MCF 10A (cell line): ENCODE measurements around the gene VPS25. TPM values are rescaled to one million over a fixed set of nuclear protein-coding genes. Genes with fewer than 3 reads are reported as not detected.

Experiments
- BruUV-seq: library from RNA; stranded (reverse); fragments of 400-500 nt; replicated peaks from 2 replicates; lab custom pipeline; 2021; lab: Mats Ljungman, UMichigan
- CTCF ChIA-PET: fragments of 300-600 bp; sonication (Branson Sonifier 250); formaldehyde crosslinking; extraction: SDS; loops from one replicate; lab custom pipeline; 2021; ENCODE audit warnings: antibody characterized with exemption, inconsistent platforms; lab: Yijun Ruan, JAX
- POLR2A ChIA-PET: fragments of 300-600, 350-650 bp; sonication (Branson Sonifier 250); formaldehyde crosslinking; extraction: SDS; loops from one replicate; lab custom pipeline; 2020; ENCODE audit warnings: antibody characterized with exemption, inconsistent platforms; lab: Yijun Ruan, JAX
- DNase-seq: peaks from one replicate; pipeline ENCODE4 v3.0.0-alpha.2; 2018; ENCODE audit not compliant: unreplicated experiment
- H3K27ac Mint-ChIP-seq: one replicate; pipeline ENCODE4 v1.8.0; 2022; ENCODE audit warnings: mild to moderate bottlenecking, low read depth, mixed read lengths; ENCODE audit not compliant: unreplicated experiment
- H3K27me3 Mint-ChIP-seq: one replicate; pipeline ENCODE4 v1.8.0; 2022; ENCODE audit warnings: mixed read lengths; ENCODE audit not compliant: insufficient read depth, unreplicated experiment
- H3K36me3 Mint-ChIP-seq: one replicate; pipeline ENCODE4 v1.8.0; 2022; ENCODE audit warnings: mild to moderate bottlenecking, moderate library complexity, mixed read lengths; ENCODE audit not compliant: insufficient read depth, unreplicated experiment
- H3K4me1 Mint-ChIP-seq: one replicate; pipeline ENCODE4 v1.8.0; 2022; ENCODE audit warnings: mixed read lengths; ENCODE audit not compliant: insufficient read depth, unreplicated experiment
- H3K4me3 Mint-ChIP-seq: one replicate; pipeline ENCODE4 v1.8.0; 2022; ENCODE audit warnings: mild to moderate bottlenecking, moderate library complexity, mixed read lengths; ENCODE audit not compliant: unreplicated experiment
- H3K9me3 Mint-ChIP-seq: one replicate; pipeline ENCODE4 v1.8.0; 2022; ENCODE audit warnings: mixed read lengths; ENCODE audit not compliant: unreplicated experiment
- intact Hi-C: fragments of 100-400 bp; cut with micrococcal nuclease; formaldehyde crosslinking; loops from 2 replicates; pipeline ENCODE4 v1.14.1; 2022
- total RNA-seq: library from RNA; stranded (reverse); gene quantifications from 2 replicates; pipeline ENCODE4 v1.2.3, GENCODE V29; 2022
- TF ChIP-seq, protein P1 (sequence below): fragments of 200-600 bp; IDR thresholded peaks from one replicate; pipeline ENCODE4 v1.8.0; 2022; ENCODE audit warnings: antibody characterized with exemption, mild to moderate bottlenecking; ENCODE audit not compliant: unreplicated experiment

VPS25 gene
- total RNA-seq, 1 experiment from 2014 or later: 84.3 TPM

DNA sequence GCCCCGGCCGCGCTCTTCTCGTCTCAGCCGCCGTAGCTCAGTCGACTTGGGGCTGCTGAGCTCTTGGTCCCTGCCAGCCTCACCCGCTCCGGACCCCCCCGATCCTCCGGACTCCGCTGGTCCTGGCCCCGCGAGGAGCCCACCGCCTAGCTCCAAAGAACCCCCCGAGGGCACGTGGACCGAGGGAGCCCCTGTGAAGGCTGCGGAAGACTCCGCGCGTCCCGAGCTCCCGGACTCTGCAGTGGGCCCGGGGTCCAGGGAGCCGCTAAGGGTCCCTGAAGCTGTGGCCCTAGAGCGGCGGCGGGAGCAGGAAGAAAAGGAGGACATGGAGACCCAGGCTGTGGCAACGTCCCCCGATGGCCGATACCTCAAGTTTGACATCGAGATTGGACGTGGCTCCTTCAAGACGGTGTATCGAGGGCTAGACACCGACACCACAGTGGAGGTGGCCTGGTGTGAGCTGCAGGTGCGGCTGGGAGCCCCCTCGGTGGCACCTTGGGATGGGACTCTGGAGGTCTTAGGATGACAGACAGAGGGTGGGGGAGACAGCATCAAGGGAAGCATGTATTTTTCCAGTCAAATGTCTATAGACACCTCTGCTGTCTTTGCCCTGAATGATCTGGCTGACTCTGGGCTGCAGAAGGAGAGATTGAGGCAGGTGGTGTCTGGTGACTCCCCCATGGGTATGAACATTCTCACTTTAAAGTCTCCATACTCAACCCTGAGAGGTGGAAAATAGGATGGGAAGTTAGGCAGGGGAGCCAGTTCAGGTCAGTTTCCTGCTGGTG, 7.8 kb downstream of the VPS25 start:
- intact Hi-C loops: no loop called here
- CTCF ChIA-PET: no interaction called here
- H3K4me1 Mint-ChIP-seq: peaks cover 11% of the 10 kb centered on the region
- H3K9me3 Mint-ChIP-seq: no peaks in the 10 kb centered on the region
- POLR2A ChIA-PET: interaction anchor here (0.7 to 2.5 kb wide), 3 partner anchors 8 to 42 kb away, joined by 3 to 15 read pairs (median 5); partner anchors contain the start of genes CNTD1, COA3 and VPS25
- H3K4me3 Mint-ChIP-seq: no peak overlapping the region
- H3K36me3 Mint-ChIP-seq: peaks cover 31% of the 10 kb centered on the region
- DNase-seq: no peak
- H3K27ac Mint-ChIP-seq: no peak overlapping the region
- TF ChIP-seq, protein P1, sequence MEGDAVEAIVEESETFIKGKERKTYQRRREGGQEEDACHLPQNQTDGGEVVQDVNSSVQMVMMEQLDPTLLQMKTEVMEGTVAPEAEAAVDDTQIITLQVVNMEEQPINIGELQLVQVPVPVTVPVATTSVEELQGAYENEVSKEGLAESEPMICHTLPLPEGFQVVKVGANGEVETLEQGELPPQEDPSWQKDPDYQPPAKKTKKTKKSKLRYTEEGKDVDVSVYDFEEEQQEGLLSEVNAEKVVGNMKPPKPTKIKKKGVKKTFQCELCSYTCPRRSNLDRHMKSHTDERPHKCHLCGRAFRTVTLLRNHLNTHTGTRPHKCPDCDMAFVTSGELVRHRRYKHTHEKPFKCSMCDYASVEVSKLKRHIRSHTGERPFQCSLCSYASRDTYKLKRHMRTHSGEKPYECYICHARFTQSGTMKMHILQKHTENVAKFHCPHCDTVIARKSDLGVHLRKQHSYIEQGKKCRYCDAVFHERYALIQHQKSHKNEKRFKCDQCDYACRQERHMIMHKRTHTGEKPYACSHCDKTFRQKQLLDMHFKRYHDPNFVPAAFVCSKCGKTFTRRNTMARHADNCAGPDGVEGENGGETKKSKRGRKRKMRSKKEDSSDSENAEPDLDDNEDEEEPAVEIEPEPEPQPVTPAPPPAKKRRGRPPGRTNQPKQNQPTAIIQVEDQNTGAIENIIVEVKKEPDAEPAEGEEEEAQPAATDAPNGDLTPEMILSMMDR: no peak
- no peaks in the 10 kb centered on the region for H3K27me3 Mint-ChIP-seq
- no TSS peak for BruUV-seq

DNA sequence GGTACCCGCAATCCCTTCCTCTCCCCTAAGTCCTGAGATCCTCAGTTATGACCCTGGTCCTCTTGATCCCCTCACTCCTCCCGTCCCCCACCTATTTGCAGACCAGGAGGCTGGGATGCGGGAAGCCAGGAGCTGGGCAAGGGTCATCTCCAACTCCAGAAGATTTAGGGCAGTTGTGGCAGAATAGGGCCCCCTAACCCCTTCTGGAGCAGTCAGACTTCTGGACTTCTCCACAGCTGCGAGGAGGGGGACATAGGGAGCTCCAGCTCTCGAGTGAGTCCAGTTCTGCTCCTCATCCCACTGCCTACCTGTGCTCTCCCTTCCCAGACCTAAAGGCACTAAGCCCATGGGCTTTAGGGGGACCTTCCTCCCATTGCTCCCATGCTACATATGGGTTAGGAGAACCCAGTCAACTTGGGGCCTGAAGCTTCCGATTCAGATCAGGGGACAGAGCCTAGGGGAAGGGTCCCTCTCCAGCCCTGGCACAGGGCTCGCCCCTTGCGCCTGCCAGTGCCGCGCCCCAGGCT, 8.5 kb downstream of the VPS25 start:
- POLR2A ChIA-PET: interaction anchor here (0.8 to 2.5 kb wide), 3 partner anchors 8 to 182 kb away, joined by 3 to 15 read pairs (median 5); partner anchors contain the start of genes AARSD1, CNTD1, COA3 and VPS25
- BruUV-seq: no TSS peak

DNA sequence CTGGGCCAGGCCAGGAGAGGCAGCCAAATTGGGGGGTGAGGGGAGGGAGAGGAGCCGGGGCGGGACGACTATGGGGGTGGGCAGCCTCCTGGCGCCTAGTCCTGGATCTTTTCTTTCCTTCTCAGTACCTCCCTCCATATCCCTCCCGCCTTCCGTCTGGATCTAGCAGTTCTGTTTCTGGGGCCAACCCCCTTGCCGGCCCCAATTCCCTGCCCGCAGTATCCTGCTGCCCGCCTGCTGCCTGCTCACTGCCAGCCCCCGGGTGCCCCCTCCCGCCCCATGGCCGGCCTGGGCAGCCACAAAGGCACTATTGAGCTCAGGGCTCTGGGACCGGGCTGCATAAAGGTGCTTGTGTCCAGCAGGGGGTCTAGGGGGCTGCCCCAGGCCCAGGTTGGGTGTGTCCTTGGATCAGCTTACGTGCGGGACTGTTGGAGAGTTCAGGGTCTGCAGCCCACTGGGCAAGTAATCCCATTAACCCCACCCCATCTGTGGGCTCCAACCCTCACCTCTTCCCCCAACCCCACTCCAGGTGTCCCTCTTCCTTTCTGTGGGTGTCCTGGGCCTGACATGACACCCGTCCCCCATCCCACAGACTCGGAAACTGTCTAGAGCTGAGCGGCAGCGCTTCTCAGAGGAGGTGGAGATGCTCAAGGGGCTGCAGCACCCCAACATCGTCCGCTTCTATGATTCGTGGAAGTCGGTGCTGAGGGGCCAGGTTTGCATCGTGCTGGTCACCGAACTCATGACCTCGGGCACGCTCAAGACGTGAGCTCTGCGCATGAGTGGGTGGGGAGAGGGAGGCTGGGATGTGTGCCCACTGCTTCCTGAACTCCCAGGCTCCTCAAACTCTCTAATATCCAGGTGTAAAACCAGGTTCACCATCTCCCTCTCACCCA, 9.2 kb downstream of the VPS25 start:
- Mint-ChIP-seq H3K36me3 (peaks cover 22% of the 10 kb centered on the region), H3K27ac (no peak overlapping the region), H3K4me3 (no peak overlapping the region), H3K9me3 (no peaks in the 10 kb centered on the region), H3K27me3 (no peaks in the 10 kb centered on the region), H3K4me1 (peaks cover 11% of the 10 kb centered on the region)
- POLR2A ChIA-PET: interaction anchor here (0.8 to 2.5 kb wide), 4 partner anchors 9 to 182 kb away, joined by 3 to 15 read pairs (median 4); partner anchors contain the start of genes AARSD1, CNTD1, COA3 and VPS25
- TF ChIP-seq, protein P1: no peak
- no peak for DNase-seq
- CTCF ChIA-PET: no interaction called here
- no TSS peak for BruUV-seq
- intact Hi-C loops: no loop called here

More for the DNA sequence above, 8.5 kb downstream of the VPS25 start:
- peaks cover 11% of the 10 kb centered on the region for H3K4me1 Mint-ChIP-seq
- H3K36me3 Mint-ChIP-seq: peaks cover 29% of the 10 kb centered on the region
- intact Hi-C loops: no loop called here
- H3K9me3 Mint-ChIP-seq: no peaks in the 10 kb centered on the region
- TF ChIP-seq, protein P1: no peak
- H3K27ac Mint-ChIP-seq: no peak overlapping the region
- no peak overlapping the region for H3K4me3 Mint-ChIP-seq
- no peaks in the 10 kb centered on the region for H3K27me3 Mint-ChIP-seq
- DNase-seq: no peak
- CTCF ChIA-PET: no interaction called here
